GM23338 (cell line): ENCODE data around the gene GNAO1. TPM values are rescaled to one million over a fixed set of nuclear protein-coding genes. Genes with fewer than 3 reads are reported as not detected.

Experiments used
- ATAC-seq: fragments of 200-7000 bp; cut with Tn5 transposase; 3 replicates; pipeline ENCODE4 v1.9.1; 2020
- DNase-seq: peaks from one replicate; pipeline ENCODE4 v3.0.0-alpha.2; 2015; ENCODE audit warnings: low spot score
- H2AFZ ChIP-seq: fragments of 200-600 bp; sonication (generic); 2 replicates; pipeline ENCODE4 v1.8.0; 2016; ENCODE audit warnings: antibody characterized with exemption, mild to moderate bottlenecking, moderate library complexity
- H3F3A ChIP-seq: fragments of 200-600 bp; sonication (generic); replicated peaks from 2 replicates; pipeline ENCODE4 v1.8.0; 2017; ENCODE audit warnings: antibody characterized with exemption, mixed run types, low read depth
- H3K27ac ChIP-seq: fragments of 200-600 bp; sonication (generic); 2 replicates; pipeline ENCODE4 v1.6.1; 2016; ENCODE audit warnings: low read depth
- H3K27me3 ChIP-seq: fragments of 200-600 bp; sonication (generic); 2 replicates; pipeline ENCODE4 v1.8.0; 2016; ENCODE audit warnings: mild to moderate bottlenecking, mixed run types, moderate library complexity; ENCODE audit not compliant: insufficient read depth
- H3K36me3 ChIP-seq: fragments of 200-600 bp; sonication (generic); 2 replicates; pipeline ENCODE4 v1.8.0; 2016; ENCODE audit warnings: mild to moderate bottlenecking; ENCODE audit not compliant: insufficient read depth
- H3K4me1 ChIP-seq: fragments of 200-600 bp; sonication (generic); 2 replicates; pipeline ENCODE4 v1.8.0; 2016; ENCODE audit warnings: mild to moderate bottlenecking, moderate library complexity; ENCODE audit not compliant: insufficient read depth
- H3K4me2 ChIP-seq: fragments of 200-600 bp; sonication (generic); 2 replicates; pipeline ENCODE4 v1.7.1; 2017; ENCODE audit warnings: mixed run types
- H3K4me3 ChIP-seq: fragments of 200-600 bp; sonication (generic); 2 replicates; pipeline ENCODE4 v1.6.1; 2016; ENCODE audit warnings: mixed run types
- H3K79me2 ChIP-seq: fragments of 200-600 bp; sonication (generic); replicated peaks from 2 replicates; pipeline ENCODE4 v1.8.0; 2017; ENCODE audit warnings: mild to moderate bottlenecking; ENCODE audit not compliant: insufficient read depth
- H3K9me2 ChIP-seq: fragments of 200-600 bp; sonication (generic); 2 replicates; pipeline ENCODE4 v1.8.0; 2017; ENCODE audit not compliant: insufficient read depth
- H4K20me1 ChIP-seq: fragments of 200-600 bp; sonication (generic); replicated peaks from 2 replicates; pipeline ENCODE4 v1.8.0; 2017; ENCODE audit warnings: mild to moderate bottlenecking; ENCODE audit not compliant: insufficient read depth
- H3K27ac Mint-ChIP-seq: 2 replicates; pipeline ENCODE4 v1.8.0; 2020; ENCODE audit warnings: inconsistent platforms, mild to moderate bottlenecking, moderate library complexity, mixed read lengths
- H3K27me3 Mint-ChIP-seq: 3 replicates; pipeline ENCODE4 v1.8.0; 2022; ENCODE audit warnings: low read depth, mild to moderate bottlenecking, moderate library complexity, mixed read lengths, inconsistent platforms; ENCODE audit not compliant: insufficient read depth, poor library complexity
- H3K36me3 Mint-ChIP-seq: 3 replicates; pipeline ENCODE4 v1.8.0; 2021; ENCODE audit warnings: low read depth, mild to moderate bottlenecking, inconsistent platforms, moderate library complexity, mixed read lengths
- H3K4me1 Mint-ChIP-seq: 3 replicates; pipeline ENCODE4 v1.8.0; 2020; ENCODE audit warnings: mild to moderate bottlenecking, inconsistent platforms, mixed read lengths
- H3K4me3 Mint-ChIP-seq: 3 replicates; pipeline ENCODE4 v1.8.0; 2021; ENCODE audit warnings: moderate library complexity, mild to moderate bottlenecking, inconsistent platforms, mixed read lengths
- H3K9me3 Mint-ChIP-seq: 3 replicates; pipeline ENCODE4 v1.8.0; 2020; ENCODE audit warnings: moderate library complexity, mild to moderate bottlenecking, inconsistent platforms, mixed read lengths
- CREB1 ChIP-seq: fragments of 250-450 bp; sonication (Bioruptor Pico); IDR thresholded peaks from 2 replicates; pipeline ENCODE4 v1.5.0; 2020; ENCODE audit warnings: low read depth, mild to moderate bottlenecking, moderate library complexity
- ETS1 ChIP-seq: IDR thresholded peaks from 2 replicates; pipeline ENCODE4 v1.6.1; 2016; ENCODE audit warnings: antibody characterized with exemption
- EZH2 ChIP-seq: fragments of 200-600 bp; sonication (generic); IDR thresholded peaks from one replicate; pipeline ENCODE4 v1.8.0; 2017; ENCODE audit warnings: antibody characterized with exemption, mild to moderate bottlenecking, low read depth; ENCODE audit not compliant: unreplicated experiment
- EZH2phosphoT487 ChIP-seq: fragments of 200-600 bp; sonication (generic); IDR thresholded peaks from one replicate; pipeline ENCODE4 v1.8.1; 2018; ENCODE audit warnings: antibody characterized with exemption; ENCODE audit not compliant: unreplicated experiment
- JUNB ChIP-seq: IDR thresholded peaks from one replicate; pipeline ENCODE4 v1.6.1; 2016; ENCODE audit warnings: antibody characterized with exemption; ENCODE audit not compliant: unreplicated experiment
- NANOG ChIP-seq: IDR thresholded peaks from 2 replicates; pipeline ENCODE4 v1.6.1; 2016; ENCODE audit warnings: antibody characterized with exemption, borderline replicate concordance
- POLR2AphosphoS5 ChIP-seq: IDR thresholded peaks from 2 replicates; pipeline ENCODE4 v1.6.1; 2016; ENCODE audit warnings: antibody characterized with exemption, low read depth
- REST ChIP-seq: IDR thresholded peaks from one replicate; pipeline ENCODE4 v1.6.1; 2018; ENCODE audit warnings: antibody characterized with exemption; ENCODE audit not compliant: unreplicated experiment
- STAT1 ChIP-seq: IDR thresholded peaks from one replicate; pipeline ENCODE4 v1.6.1; 2016; ENCODE audit warnings: antibody characterized with exemption; ENCODE audit not compliant: unreplicated experiment
- ZNF114 ChIP-seq: fragments of 250-450 bp; sonication (Bioruptor Pico); IDR thresholded peaks from 2 replicates; pipeline ENCODE4 v1.5.0; 2020; ENCODE audit warnings: mild to moderate bottlenecking, moderate library complexity
- ZNF331 ChIP-seq: fragments of 250-450 bp; sonication (Bioruptor Pico); IDR thresholded peaks from 2 replicates; pipeline ENCODE4 v1.5.0; 2020; ENCODE audit warnings: low read depth, mild to moderate bottlenecking, moderate library complexity
- ZNF462 ChIP-seq: fragments of 250-450 bp; sonication (Bioruptor Pico); IDR thresholded peaks from 2 replicates; pipeline ENCODE4 v1.5.0; 2020; ENCODE audit warnings: mild to moderate bottlenecking, moderate library complexity
- polyA plus RNA-seq: library from polyadenylated mRNA; unstranded; fragments of >200 nt; fragmentation: Nextera tagmentation; extraction: Ambion mirVana; gene quantifications from 2 replicates; pipeline ENCODE4 v1.2.1, GENCODE V29; 2016
- total RNA-seq: library from RNA; depleted of rRNA; stranded (reverse); fragments of >200 nt; shearing (Covaris generic); gene quantifications from 2 replicates; pipeline ENCODE4 v1.2.3, GENCODE V29; 2014
- TF ChIP-seq, protein P1 (sequence below), 2 experiments: fragments of 200-600 bp in 1 of 2; sonication (generic) in 1 of 2; conservative IDR thresholded peaks; 2 replicates each; pipeline versions ENCODE4 v1.5.1 to v1.6.1; 2016 to 2017; ENCODE audit warnings: antibody characterized with exemption in 2 of 2, low read depth in 2 of 2, mild to moderate bottlenecking in 2 of 2, moderate library complexity in 1 of 2

GNAO1 gene
- total and polyA plus RNA-seq, 2 experiments from 2014 or later = 6.5 to 24.8 TPM

DNA sequence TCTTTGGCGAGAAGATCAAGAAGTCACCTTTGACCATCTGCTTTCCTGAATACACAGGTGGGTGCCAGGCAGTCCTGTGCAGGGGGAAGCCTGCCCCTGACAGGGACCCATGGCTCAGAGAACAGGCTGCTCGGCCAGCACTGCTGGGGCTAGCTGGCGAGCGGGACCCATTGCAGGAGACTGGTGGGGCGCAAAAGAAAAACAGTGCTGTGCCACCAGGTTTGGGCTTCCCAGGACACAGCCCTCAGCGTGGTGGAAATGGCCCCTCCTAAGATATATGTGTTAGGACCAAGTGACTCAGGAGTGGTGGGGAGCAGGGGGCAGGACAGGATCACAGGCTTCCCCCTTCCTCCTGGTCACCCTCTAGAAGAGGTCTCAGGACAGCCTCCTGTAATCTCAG is 160.2 kb downstream of the GNAO1 start:
- Histone ChIP-seq H2AFZ (no peak overlapping the region), H3K4me3 (no peak overlapping the region), H3K27ac (no peak overlapping the region), H3K4me1 (peaks cover 9% of the 10 kb centered on the region; the same call in 1 of the 2 replicates), H3F3A (no peaks in the 10 kb centered on the region; the same call in 1 of the 2 replicates), H3K4me2 (no peak overlapping the region), H3K79me2 (no peaks in the 10 kb centered on the region), H3K27me3 (no peaks in the 10 kb centered on the region), H3K9me2 (no peaks in the 10 kb centered on the region), H4K20me1 (no peaks in the 10 kb centered on the region), H3K36me3 (no peaks in the 10 kb centered on the region)
- peak overlapping the region; percentile 11; the same call in 1 of the 2 replicates for H3K27ac Mint-ChIP-seq
- no peak for TF ChIP-seq ETS1
- no peak for TF ChIP-seq CREB1 (CRISPR knock-in tag)
- no peak for TF ChIP-seq EZH2
- no peak for TF ChIP-seq ZNF331 (CRISPR knock-in tag)
- TF ChIP-seq ZNF462 (CRISPR knock-in tag) = no peak
- no peak for TF ChIP-seq REST
- no peak for TF ChIP-seq NANOG
- TF ChIP-seq STAT1 = no peak
- no peak for TF ChIP-seq EZH2phosphoT487
- no peak for TF ChIP-seq POLR2AphosphoS5
- TF ChIP-seq JUNB = no peak
- TF ChIP-seq, protein P1, sequence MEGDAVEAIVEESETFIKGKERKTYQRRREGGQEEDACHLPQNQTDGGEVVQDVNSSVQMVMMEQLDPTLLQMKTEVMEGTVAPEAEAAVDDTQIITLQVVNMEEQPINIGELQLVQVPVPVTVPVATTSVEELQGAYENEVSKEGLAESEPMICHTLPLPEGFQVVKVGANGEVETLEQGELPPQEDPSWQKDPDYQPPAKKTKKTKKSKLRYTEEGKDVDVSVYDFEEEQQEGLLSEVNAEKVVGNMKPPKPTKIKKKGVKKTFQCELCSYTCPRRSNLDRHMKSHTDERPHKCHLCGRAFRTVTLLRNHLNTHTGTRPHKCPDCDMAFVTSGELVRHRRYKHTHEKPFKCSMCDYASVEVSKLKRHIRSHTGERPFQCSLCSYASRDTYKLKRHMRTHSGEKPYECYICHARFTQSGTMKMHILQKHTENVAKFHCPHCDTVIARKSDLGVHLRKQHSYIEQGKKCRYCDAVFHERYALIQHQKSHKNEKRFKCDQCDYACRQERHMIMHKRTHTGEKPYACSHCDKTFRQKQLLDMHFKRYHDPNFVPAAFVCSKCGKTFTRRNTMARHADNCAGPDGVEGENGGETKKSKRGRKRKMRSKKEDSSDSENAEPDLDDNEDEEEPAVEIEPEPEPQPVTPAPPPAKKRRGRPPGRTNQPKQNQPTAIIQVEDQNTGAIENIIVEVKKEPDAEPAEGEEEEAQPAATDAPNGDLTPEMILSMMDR (conservative IDR thresholded peaks at IDR 0.05; ENCODE audit: low read depth in 2 of 2) = no peak
- no peak for TF ChIP-seq ZNF114 (CRISPR knock-in tag)
- H3K27me3 Mint-ChIP-seq = peaks cover 9% of the 10 kb centered on the region
- DNase-seq = no peak
- H3K4me3 Mint-ChIP-seq = no peak overlapping the region
- peaks cover 9% of the 10 kb centered on the region for H3K4me1 Mint-ChIP-seq
- ATAC-seq = no peak
- H3K36me3 Mint-ChIP-seq = no peaks in the 10 kb centered on the region; the same call in 2 of the 3 replicates
- H3K9me3 Mint-ChIP-seq = no peaks in the 10 kb centered on the region
